ENCODE results near the gene PPP2R5C. TPM values are rescaled to one million over a fixed set of nuclear protein-coding genes. Genes with fewer than 3 reads are reported as not detected.

Gene PPP2R5C
- total and polyA plus RNA-seq, 2 donors (not counting 3 experiments of a cell fraction or from before 2014, with no cell fraction given): 42.6 to 83.6 TPM

GRCh38 chr14:101730626-101731186 lies 30.8 kb upstream of the PPP2R5C start:
- H4K20me1 ChIP-seq (replicated peaks; ENCODE audit: control insufficient read depth, extremely low read depth, insufficient read depth, low read length): no peaks in the 10 kb centered on the region
- no peak overlapping the region for H2AFZ ChIP-seq (ENCODE audit: low read depth, low read length)
- ChIA-PET POLR2A (no interaction called here), CTCF (interaction anchor here (1.1 kb wide), 1 partner anchor 23 kb away, joined by 3 read pairs; no protein-coding TSS in a partner anchor)
- peaks cover 11 to 13% of the 10 kb centered on the region in 2 experiments for H3K27me3 ChIP-seq (ENCODE audit: control insufficient read depth in 2 of 2, insufficient read depth in 2 of 2, low read length in 2 of 2)
- H3K4me3 ChIP-seq (replicated peaks in 1 of 3; ENCODE audit: insufficient read depth in 1 of 3, low read depth in 1 of 3, low read length in 3 of 3): no peak overlapping the region
- intact Hi-C loops (cut with micrococcal nuclease): no loop called here
- FAIRE-seq (no peak), DNase-seq (ENCODE audit: low read depth, low spot score) (no peak)
- BruUV-seq (replicated peaks): no TSS peak
- peaks cover 10% of the 10 kb centered on the region for H3K4me1 ChIP-seq (ENCODE audit: control insufficient read depth, extremely low read depth, insufficient read depth, low read length)
- dilution Hi-C loops (cut with MboI; ENCODE audit: extremely low pct_ligation_motif_present, low sequenced_read_pairs): no loop called here
- H3K9ac ChIP-seq (replicated peaks; ENCODE audit: extremely low read depth, insufficient read depth, low read length): no peak overlapping the region
- peak overlapping the region; percentile 19 for H3K4me2 ChIP-seq (ENCODE audit: insufficient read depth, low read length)
- H3K36me3 ChIP-seq (ENCODE audit: control insufficient read depth in 2 of 2, extremely low read depth in 1 of 2, insufficient read depth in 2 of 2, low read length in 2 of 2): no peaks in the 10 kb centered on the region
- H3K9me3 ChIP-seq (replicated peaks; ENCODE audit: control insufficient read depth, insufficient read depth, low read length): no peaks in the 10 kb centered on the region
- no peak overlapping the region for H3K27ac ChIP-seq (ENCODE audit: insufficient read depth, low read depth, low read length)
- no peaks in the 10 kb centered on the region for H3K9me1 ChIP-seq (replicated peaks; ENCODE audit: control insufficient read depth, extremely low read depth, insufficient read depth, low read length)
- TF ChIP-seq, protein P1, sequence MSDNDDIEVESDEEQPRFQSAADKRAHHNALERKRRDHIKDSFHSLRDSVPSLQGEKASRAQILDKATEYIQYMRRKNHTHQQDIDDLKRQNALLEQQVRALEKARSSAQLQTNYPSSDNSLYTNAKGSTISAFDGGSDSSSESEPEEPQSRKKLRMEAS (IDR thresholded peaks at IDR 0.05; ENCODE audit: insufficient read depth, insufficient read length): no peak
- TF ChIP-seq, protein P2, sequence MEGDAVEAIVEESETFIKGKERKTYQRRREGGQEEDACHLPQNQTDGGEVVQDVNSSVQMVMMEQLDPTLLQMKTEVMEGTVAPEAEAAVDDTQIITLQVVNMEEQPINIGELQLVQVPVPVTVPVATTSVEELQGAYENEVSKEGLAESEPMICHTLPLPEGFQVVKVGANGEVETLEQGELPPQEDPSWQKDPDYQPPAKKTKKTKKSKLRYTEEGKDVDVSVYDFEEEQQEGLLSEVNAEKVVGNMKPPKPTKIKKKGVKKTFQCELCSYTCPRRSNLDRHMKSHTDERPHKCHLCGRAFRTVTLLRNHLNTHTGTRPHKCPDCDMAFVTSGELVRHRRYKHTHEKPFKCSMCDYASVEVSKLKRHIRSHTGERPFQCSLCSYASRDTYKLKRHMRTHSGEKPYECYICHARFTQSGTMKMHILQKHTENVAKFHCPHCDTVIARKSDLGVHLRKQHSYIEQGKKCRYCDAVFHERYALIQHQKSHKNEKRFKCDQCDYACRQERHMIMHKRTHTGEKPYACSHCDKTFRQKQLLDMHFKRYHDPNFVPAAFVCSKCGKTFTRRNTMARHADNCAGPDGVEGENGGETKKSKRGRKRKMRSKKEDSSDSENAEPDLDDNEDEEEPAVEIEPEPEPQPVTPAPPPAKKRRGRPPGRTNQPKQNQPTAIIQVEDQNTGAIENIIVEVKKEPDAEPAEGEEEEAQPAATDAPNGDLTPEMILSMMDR (IDR thresholded peaks at IDR 0.05; ENCODE audit: extremely low read depth in 1 of 2, insufficient read depth in 1 of 2, low read depth in 1 of 2, low read length in 2 of 2): no peak
- TF ChIP-seq EZH2 (IDR thresholded peaks at IDR 0.05; ENCODE audit: borderline replicate concordance, low read depth, low read length, severe bottlenecking): no peak
- TF ChIP-seq POLR2A (IDR thresholded peaks at IDR 0.05; ENCODE audit: low read depth, low read length): no peak
- no peak for TF ChIP-seq MYC (IDR thresholded peaks at IDR 0.05; ENCODE audit: low read depth, low read length)
- TF ChIP-seq GATA2 (IDR thresholded peaks at IDR 0.05; ENCODE audit: insufficient read depth, insufficient read length, low read depth, low read length): no peak
- no peak for TF ChIP-seq FOS (IDR thresholded peaks at IDR 0.05; ENCODE audit: borderline replicate concordance, insufficient read depth, low read length)
- no peak for TF ChIP-seq POLR2AphosphoS5 (IDR thresholded peaks at IDR 0.05; ENCODE audit: insufficient read depth, low read depth, low read length)
- no peak for TF ChIP-seq JUN (IDR thresholded peaks at IDR 0.05; ENCODE audit: borderline replicate concordance, insufficient read depth, insufficient read length, low read depth)
- no peaks in the 10 kb centered on the region for H3K79me2 ChIP-seq (ENCODE audit: control insufficient read depth, insufficient read depth, low read length)
